HepG2 (cell line): ENCODE measurements around the gene CCDC88A. TPM values are rescaled to one million over a fixed set of nuclear protein-coding genes. Genes with fewer than 3 reads are reported as not detected.

Experiments
- ARNT ChIP-seq: fragments of 450-650 bp; IDR thresholded peaks from 2 replicates; pipeline ENCODE4 v1.6.1; 2017
- BRCA1 ChIP-seq: sonication (generic); formaldehyde crosslinking; IDR thresholded peaks from 2 replicates; pipeline ENCODE4 v1.4.0; 2020; ENCODE audit warnings: missing genetic modification reagents
- CBFB ChIP-seq: sonication (generic); formaldehyde crosslinking; IDR thresholded peaks from 2 replicates; pipeline ENCODE4 v1.4.0; 2020; ENCODE audit warnings: missing genetic modification reagents
- ESRRA ChIP-seq: sonication (generic); formaldehyde crosslinking; IDR thresholded peaks from 2 replicates; pipeline ENCODE4 v1.5.1; 2020; ENCODE audit warnings: mild to moderate bottlenecking, low read depth, missing genetic modification reagents
- HOXA7 ChIP-seq: sonication (generic); formaldehyde crosslinking; IDR thresholded peaks from 2 replicates; pipeline ENCODE4 v1.8.1; 2022; ENCODE audit warnings: mild to moderate bottlenecking, missing genetic modification reagents, moderate library complexity
- JUND ChIP-seq: sonication (generic); formaldehyde crosslinking; IDR thresholded peaks from 2 replicates; pipeline ENCODE4 v1.8.0; 2022; ENCODE audit warnings: mild to moderate bottlenecking, missing genetic modification reagents
- NFAT5 ChIP-seq: sonication (generic); formaldehyde crosslinking; IDR thresholded peaks from 2 replicates; pipeline ENCODE4 v1.4.0; 2020; ENCODE audit warnings: missing genetic modification reagents
- ZBTB20 ChIP-seq: sonication (generic); formaldehyde crosslinking; IDR thresholded peaks from 2 replicates; pipeline ENCODE4 v1.8.1; 2023; ENCODE audit warnings: missing genetic modification reagents, low read depth, mild to moderate bottlenecking, borderline replicate concordance
- ZFYVE20 ChIP-seq: sonication (generic); formaldehyde crosslinking; IDR thresholded peaks from 2 replicates; pipeline ENCODE4 v1.8.0; 2023; ENCODE audit warnings: low read depth, mild to moderate bottlenecking, moderate library complexity, missing genetic modification reagents, borderline replicate concordance
- ZHX1 ChIP-seq: sonication (generic); formaldehyde crosslinking; IDR thresholded peaks from 2 replicates; pipeline ENCODE4 v1.8.1; 2022; ENCODE audit warnings: low read depth, mild to moderate bottlenecking, missing genetic modification reagents
- ZNF30 ChIP-seq: sonication (generic); formaldehyde crosslinking; IDR thresholded peaks from 2 replicates; pipeline ENCODE4 v1.5.0; 2020; ENCODE audit warnings: mild to moderate bottlenecking, missing genetic modification reagents
- ZNF441 ChIP-seq: sonication (generic); formaldehyde crosslinking; IDR thresholded peaks from 2 replicates; pipeline ENCODE4 v1.7.0; 2021; ENCODE audit warnings: missing genetic modification reagents, borderline replicate concordance
- ZNF556 ChIP-seq: sonication (generic); formaldehyde crosslinking; IDR thresholded peaks from 2 replicates; pipeline ENCODE4 v1.4.0; 2020; ENCODE audit warnings: mild to moderate bottlenecking, missing genetic modification reagents, borderline replicate concordance
- ZSCAN20 ChIP-seq: sonication (generic); formaldehyde crosslinking; IDR thresholded peaks from 2 replicates; pipeline ENCODE4 v1.4.0; 2020; ENCODE audit warnings: missing genetic modification reagents, mild to moderate bottlenecking, borderline replicate concordance
- polyA plus RNA-seq, 8 experiments: library from polyadenylated mRNA; depleted of rRNA in 3 of 8; stranded (reverse) in 7 of 8; unstranded in 1 of 8; fragments of >200 nt; fragmentation: Illumina TruSeq in 4 of 8; extraction: Trizol in 4 of 8; gene quantifications; 2 replicates each; pipeline versions ENCODE4 v1.2.1 to v1.2.3, GENCODE V29; 2011 to 2016; ENCODE audit warnings: low read depth in 4 of 8, missing spikeins in 1 of 8, mixed read lengths in 1 of 8; ENCODE audit not compliant: insufficient read depth in 1 of 8
- total RNA-seq, 5 experiments: library from RNA; depleted of rRNA; stranded (reverse); fragments of >200 nt; fragmentation: Illumina TruSeq; extraction: Trizol; gene quantifications; 2 replicates each; pipeline ENCODE4 v1.2.3, GENCODE V29; 2016; ENCODE audit warnings: low read depth in 1 of 5
- TF ChIP-seq, protein P1 (sequence below): sonication (generic); formaldehyde crosslinking; IDR thresholded peaks from 2 replicates; pipeline ENCODE4 v1.8.1; 2023; ENCODE audit warnings: mild to moderate bottlenecking, missing genetic modification reagents
- TF ChIP-seq, protein P2 (sequence below): IDR thresholded peaks from 2 replicates; pipeline ENCODE4 v1.6.1; 2018; ENCODE audit warnings: missing genetic modification reagents, mild to moderate bottlenecking, missing compliant biosample characterization
- TF ChIP-seq, protein P3 (sequence below): IDR thresholded peaks from 2 replicates; pipeline ENCODE4 v1.6.1; 2016; ENCODE audit warnings: mild to moderate bottlenecking, missing biosample characterization, missing genetic modification reagents

Gene CCDC88A
- total and polyA plus RNA-seq, 2 of the 13 experiments (the other 11 are each of a cell fraction or from before 2014, with no cell fraction given): 43.2 to 84.1 TPM

- TF ChIP-seq ZHX1 (CRISPR knock-in tag) (peak; percentile 80), ZBTB20 (peak; percentile 94), ZNF556 (CRISPR knock-in tag) (peak; percentile 98), ZFYVE20 (CRISPR knock-in tag) (no peak), NFAT5 (CRISPR knock-in tag) (peak; percentile 96), ESRRA (CRISPR knock-in tag) (peak; percentile 81), JUND (peak; percentile 77; the same call in 1 of the 2 replicates), BRCA1 (peak; percentile 79; the same call in 1 of the 2 replicates), ARNT (no peak), ZNF441 (CRISPR knock-in tag) (peak; percentile 89), ZNF30 (no peak), HOXA7 (CRISPR knock-in tag) (no peak), ZSCAN20 (CRISPR knock-in tag) (peak; percentile 95; the same call in 1 of the 2 replicates), CBFB (CRISPR knock-in tag) (peak; percentile 98)
- TF ChIP-seq, protein P1, sequence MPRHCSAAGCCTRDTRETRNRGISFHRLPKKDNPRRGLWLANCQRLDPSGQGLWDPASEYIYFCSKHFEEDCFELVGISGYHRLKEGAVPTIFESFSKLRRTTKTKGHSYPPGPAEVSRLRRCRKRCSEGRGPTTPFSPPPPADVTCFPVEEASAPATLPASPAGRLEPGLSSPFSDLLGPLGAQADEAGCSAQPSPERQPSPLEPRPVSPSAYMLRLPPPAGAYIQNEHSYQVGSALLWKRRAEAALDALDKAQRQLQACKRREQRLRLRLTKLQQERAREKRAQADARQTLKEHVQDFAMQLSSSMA (CRISPR knock-in tag): no peak; the same call in 1 of the 2 replicates
- TF ChIP-seq, protein P2, sequence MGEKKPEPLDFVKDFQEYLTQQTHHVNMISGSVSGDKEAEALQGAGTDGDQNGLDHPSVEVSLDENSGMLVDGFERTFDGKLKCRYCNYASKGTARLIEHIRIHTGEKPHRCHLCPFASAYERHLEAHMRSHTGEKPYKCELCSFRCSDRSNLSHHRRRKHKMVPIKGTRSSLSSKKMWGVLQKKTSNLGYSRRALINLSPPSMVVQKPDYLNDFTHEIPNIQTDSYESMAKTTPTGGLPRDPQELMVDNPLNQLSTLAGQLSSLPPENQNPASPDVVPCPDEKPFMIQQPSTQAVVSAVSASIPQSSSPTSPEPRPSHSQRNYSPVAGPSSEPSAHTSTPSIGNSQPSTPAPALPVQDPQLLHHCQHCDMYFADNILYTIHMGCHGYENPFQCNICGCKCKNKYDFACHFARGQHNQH (CRISPR knock-in tag): peak; percentile 99
- TF ChIP-seq, protein P3, sequence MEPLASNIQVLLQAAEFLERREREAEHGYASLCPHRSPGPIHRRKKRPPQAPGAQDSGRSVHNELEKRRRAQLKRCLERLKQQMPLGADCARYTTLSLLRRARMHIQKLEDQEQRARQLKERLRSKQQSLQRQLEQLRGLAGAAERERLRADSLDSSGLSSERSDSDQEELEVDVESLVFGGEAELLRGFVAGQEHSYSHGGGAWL (CRISPR knock-in tag): peak; percentile 97
Measured at GRCh38 chr2:55419679-55420438, at the start of gene CCDC88A (continued).
